Kidney glomerular epithelial cell (primary cell): ENCODE results near the gene TAC4.
A peak's percentile ranks its signal among the peaks of the same experiment; 100 is the strongest.
"Not testable (repeated sequence)": the region's sequence is repeated elsewhere in the genome, so short reads cannot be mapped to it uniquely, and the experiment has no call there.

ENCODE experiments used
- DNase-seq: peaks from one replicate; lab custom pipeline; 2025; lab: John Stamatoyannopoulos, UW

The TAC4 gene

DNA sequence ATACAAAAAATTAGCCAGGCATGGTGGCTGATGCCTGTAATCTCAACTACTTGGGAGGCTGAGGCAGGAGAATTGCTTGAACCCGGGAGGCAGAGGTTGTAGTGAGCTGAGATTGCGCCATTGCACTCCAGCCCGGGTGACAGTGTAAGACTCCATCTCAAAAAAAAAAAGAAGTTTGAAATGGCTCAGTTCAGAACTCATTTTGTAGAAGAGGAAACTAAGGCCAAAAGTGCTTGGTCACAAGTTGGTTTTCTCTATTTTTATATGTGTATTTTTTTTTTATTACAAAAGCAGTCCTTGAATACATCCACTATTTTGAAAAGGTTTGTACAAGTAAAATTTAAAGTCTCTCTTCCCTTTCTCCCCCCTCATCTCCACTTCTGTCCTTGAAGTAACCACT is 5.5 kb downstream of the TAC4 start:
- DNase-seq: no peak

DNA sequence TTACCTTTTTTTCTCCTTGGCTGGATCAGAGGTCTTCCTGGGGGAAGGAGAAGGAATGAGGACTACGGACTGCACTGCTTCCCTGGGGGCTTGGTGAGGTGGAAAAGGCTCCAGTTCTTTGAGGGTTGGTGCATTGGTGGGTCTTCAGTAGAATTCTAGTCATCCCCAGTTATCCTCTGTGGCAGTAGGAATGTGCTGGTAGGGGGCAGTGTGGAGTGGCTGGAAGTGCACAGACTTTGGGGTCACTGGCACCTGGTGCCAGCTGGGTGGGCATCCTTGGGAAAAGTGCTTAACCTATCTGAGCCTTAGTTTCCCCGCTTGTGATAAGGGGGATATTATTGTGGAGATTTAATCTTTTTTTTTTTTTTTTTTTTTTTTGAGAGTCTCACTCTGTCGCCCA is 6.3 kb downstream of the TAC4 start:
- DNase-seq: no peak

DNA sequence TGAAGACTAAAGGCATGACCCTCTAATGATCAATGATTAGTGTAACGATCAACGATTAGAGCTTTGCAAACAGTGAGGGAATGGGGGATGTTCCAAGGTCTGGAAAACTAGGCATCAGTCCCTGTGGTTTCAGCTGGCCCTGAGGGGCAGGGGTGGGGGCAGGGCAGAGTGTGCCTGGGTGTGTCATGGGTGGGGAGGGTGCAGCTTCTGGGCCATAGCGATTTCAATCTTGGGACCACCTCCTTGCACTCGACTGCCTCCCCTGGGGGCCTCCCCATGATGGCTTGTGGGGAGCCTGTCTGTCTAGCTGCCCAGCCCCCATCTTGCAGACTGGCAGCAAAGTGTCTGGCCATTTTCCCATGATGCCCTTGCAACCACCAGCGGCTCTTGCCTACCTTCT is 8.4 kb downstream of the TAC4 start:
- no peak for DNase-seq

DNA sequence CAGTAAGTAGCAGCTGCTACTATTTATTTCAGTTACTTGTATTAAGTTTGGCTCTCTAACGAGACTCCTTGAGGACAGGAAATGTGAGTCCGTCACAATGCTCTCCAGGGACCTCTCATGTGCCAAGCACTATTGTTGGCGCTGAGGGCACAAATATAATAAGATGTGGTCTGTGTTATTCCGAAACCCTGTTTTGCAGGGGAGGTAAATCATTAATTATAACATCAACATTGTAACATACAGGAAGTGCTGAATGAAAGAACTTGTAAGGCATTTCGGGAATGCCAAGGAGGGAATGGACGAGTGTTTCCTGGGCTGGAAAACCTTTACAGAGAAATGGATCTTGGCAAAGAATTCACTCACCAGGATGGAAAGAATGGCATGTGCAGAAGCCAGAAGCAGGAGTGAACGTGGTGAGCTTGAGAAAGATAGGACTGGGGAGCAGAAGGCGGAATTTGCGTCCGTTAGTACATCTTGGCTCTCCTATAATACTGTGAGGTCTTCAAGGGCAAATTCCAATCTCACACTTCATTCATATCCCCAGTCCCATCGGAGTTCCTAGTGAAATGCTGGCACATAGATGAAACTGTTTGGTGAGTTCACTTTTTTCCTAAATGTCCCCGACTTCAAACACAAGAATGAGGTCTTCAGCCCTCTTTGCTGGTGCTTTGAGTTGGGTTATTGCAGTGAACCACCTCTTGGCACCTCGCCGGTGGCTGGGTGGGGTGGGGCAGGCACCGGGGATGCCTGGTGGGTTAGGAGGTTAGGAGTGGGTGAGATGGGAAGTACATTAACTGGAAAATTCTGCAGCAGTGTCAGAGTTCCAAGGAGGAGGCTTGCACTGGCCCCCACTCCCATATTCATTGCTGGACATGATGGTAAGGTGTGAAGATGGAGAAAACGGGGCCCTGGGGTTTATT is 11.5 kb downstream of the TAC4 start:
- DNase-seq: peak; percentile 93

DNA sequence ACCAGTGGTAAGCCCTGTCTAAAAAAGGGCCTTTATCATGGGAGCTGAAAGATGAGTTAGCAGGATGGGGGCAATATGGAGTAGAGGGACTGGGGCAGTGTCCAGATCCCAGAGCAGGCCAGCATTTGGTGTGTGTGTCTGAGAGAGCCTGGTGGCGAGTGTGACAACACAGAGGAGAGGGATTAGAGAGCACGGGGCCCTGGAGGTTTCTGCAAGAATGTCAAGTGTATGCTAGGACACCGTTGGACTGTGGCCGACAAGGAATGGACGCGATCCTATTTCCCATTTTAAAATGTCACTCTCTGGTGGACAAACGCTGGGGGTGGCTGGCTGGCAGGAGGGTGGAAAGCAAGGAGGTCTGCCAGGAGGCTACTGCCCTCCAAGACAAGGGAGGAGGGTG is 12.4 kb downstream of the TAC4 start:
- no peak for DNase-seq

DNA sequence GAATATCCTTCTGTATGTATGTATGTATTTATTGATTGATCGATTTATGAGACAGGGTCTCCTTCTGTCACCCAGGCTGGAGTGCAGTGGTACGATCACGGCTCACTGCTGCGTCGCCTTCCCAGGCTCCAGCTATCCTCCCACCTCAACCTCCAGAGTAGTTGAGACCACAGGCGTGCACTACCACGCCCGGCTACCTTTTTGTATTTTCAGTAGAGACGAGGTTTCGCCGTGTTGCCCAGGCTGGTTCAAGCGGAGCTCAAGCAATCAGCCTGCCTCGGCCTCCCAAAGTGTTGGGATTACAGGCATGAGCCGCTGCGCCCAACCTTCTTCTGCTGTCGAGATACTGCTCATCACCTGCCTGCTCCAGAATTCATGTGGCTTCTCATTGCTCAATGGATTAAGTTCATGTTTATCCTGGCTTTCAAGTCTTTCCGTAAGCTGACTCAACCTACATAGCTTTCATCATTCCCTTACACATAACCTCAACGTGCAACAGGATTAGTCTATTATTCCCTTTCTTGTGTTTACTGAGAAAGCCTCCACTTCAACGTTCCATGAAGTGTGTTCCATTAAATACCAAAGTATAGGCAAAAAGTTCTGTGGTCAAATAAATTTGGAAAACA is 13.6 kb downstream of the TAC4 start:
- no peak for DNase-seq

DNA sequence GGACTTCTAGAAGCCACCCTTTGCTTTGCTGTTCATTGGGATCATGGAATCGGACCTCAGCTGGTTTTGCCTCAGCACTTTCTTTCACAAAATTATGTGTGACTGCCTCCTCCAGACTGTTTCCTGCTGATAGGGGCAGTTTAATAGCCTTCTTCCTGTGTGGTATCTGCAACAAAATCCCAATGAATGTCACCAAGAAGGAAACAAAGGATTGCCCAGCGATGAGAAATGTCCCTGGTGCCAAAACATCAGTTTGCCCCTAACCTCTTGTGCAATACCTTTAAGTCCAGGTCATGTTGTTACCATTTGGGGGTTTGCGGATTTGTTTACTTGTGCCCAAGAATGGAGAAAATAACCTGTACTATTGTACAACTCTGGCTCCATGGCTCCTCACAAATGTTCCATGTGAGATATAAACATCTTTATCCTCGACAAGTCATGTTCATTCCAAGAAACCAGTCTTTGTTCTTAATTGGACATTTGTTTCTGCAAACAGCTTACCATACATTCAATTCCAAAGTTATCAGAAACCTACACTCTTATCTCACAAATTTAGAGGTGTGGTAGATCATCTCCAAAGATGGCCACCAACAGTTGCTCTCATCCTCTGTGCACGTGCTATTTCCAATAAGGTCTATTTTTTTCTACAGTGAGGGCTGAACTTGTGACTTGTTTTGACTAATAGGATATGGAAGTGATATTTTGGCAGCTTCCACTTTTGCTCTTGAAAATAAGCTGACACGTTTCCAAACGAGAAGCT is 14.8 kb downstream of the TAC4 start:
- DNase-seq: no peak

DNA sequence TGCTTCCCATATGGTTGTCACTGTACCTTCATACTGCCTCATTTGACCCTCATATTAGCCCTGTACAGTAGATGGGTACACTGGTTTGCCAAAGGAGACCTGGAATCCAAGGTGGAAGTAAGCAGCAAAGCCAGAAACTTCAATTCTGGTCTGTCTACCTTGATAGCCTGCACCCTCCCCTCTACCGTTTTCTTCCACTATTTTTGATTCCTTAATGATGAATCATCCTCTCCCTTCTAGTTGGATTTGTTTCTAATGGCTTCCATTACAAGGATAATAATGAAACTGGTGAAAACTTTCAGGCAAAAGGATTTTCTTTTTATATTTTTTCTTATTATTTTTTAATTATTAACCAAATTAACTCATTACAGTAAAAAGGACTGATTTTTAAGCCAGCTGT is 17.3 kb downstream of the TAC4 start:
- DNase-seq: peak; percentile 48

DNA sequence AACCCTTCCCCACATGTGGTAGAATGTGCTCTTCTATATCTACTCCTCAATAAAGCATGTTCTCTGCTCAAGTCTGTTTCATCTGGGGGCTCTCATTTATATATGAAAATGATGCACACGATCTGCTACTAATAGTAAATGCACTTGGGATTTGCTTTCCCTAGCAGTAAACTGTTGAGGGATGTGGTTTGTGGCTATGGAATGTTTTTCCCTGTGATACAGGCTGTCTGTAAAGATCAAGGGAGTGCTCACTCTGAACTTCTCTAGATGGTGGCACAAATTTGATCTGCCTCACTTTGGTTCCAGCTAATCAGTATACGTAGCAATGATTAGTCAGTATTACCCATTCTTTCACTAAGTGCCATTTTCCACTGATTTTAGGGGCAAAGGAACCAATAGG is 18.8 kb downstream of the TAC4 start:
- DNase-seq: no peak

DNA sequence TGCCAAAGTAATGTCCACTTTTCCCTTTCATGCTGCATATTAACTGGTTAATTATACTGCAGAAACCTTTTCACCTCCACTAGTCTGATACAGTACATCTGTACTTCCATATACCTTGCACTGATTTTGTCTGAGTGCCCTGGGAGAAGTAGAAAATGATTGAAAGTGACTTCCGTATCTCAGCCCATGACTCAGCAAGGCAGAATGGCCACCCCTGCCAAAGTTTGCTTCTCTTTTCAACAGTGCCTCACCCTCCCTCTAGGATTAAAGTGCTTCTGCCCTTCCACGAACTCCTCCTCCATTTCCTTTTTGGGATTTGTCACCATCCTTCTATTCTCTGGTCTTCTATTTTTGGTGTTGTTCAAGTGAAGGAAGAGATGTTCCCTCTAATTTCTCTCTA is 19.5 kb downstream of the TAC4 start:
- not testable (repeated sequence) for DNase-seq

DNA sequence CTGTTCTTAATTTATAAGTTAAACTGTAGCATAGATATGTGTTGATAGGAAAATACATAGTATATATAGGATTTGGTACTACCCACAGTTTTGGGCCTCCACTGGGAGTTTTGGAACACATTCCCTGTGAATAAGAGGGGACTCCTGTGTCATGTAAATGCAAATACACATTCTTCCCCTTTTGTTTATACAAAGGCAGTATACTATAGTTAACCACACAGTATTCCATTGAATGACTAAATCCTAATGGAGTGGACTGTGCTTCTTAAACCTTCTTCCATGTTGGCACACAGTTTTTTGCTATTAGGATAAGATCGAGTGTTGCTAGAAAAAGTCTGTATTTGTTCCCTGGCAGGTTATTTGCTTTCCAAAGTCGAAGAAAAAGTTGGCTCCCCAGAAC is 22.2 kb downstream of the TAC4 start:
- no peak for DNase-seq

DNA sequence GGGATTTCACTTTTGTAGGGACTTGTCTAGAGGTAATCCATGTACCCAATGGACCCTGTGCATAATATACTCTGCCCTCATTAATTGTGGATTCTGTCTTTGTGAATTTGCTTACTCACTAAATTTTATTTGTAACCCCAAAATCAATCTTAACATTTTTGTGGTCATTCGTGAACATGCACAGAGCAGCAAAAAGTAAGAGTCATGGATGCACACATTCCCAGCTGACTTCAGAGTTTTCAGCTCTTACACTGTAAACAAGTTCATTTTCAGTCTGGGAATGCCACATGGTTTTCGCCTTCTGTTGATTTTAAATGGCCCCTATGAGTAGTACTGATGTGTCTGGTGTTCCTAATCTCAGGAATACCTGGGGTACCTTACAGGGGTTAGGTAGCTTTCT is 24.3 kb downstream of the TAC4 start:
- DNase-seq: no peak

DNA sequence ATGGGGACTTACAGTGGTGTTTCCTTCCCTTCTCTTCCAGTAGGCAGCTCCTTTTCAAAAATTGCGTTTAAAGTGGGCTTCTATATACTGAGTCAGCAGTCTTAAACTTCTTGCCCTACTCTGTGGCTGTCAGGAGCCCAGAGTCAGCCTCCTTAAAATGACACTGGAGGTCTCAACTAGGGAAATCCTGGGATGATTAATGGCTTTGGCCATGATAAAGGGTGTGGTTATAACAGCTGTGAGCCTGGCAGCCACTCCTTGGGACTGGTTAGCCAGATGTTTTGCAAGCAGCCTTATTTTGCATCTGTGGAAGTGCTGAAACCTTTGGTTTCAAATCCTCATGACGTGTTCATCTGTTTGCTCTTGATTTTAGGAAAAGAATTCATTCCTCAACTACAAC is 25.0 kb downstream of the TAC4 start:
- no peak for DNase-seq

DNA sequence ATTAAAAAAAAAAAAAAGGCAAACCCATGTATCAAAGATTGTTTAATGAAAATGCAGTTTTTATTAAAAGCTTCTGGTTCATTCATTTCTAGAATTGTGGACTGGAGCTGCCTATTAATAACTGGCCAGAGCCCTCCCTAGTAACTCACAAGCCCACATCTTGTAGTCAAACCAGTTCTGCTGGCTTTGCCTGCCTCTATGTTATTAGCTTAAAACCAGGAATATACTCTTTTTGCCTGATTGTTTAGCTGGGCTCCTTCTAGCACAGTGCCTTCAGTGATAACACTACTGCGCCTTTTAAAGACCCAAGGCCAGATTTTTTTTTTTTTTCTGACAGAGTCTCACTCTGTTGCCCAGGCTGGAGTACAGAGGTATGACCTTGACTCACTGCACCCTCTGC is 26.0 kb downstream of the TAC4 start:
- DNase-seq: no peak

DNA sequence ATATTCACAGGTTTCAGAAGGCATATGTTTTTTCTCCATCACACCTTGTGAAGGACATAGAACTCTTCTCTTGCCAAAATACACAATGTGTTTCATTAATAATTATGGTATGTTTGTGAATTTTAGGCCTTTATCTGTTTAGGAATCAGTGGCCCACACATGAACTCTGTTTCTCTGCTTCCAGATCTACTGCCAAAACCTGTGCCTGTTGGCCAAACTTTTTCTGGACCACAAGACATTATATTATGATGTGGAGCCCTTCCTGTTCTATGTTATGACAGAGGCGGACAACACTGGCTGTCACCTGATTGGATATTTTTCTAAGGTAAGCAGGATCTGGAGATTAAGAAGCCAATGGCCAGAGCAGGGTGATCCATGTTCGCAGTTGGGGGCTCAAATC is 26.4 kb downstream of the TAC4 start:
- DNase-seq: no peak

DNA sequence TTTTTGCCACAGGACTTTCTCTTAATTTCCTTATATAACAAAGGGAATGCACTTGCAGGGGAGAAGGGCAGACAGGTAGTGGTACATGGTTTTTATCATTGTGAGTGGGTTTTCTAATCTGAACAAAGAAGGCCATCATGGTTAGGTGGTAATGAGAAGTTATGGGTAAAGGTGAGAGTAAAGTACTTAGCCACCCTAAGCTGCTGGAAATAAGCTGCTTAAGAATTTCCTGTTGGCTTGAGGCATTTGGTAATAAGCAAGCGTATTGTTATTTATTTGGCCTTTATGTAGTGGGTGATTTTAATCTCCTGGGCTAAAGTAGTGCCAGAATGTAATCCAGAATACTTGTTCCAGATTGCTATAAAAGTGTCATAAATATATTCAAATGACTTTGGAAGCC is 27.1 kb downstream of the TAC4 start:
- DNase-seq: no peak

DNA sequence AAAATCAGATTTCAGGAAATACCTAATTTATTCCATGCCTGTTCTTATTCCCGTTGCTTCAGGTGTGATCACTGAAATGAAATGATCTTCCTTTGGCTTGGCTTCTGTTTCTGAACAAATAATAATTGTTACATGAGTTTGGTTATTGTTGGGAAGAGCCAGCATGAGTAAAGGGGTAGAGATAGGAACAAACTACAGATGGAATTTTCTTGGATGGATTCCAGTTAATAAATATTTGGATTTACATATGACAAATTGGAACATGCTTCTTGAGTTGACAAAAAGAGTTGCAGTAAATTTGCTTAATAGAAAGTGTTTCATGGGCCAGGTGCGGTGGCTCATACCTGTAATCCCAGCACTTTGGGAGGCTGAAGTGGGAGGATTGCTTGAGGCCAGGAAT is 28.2 kb downstream of the TAC4 start:
- DNase-seq: no peak

DNA sequence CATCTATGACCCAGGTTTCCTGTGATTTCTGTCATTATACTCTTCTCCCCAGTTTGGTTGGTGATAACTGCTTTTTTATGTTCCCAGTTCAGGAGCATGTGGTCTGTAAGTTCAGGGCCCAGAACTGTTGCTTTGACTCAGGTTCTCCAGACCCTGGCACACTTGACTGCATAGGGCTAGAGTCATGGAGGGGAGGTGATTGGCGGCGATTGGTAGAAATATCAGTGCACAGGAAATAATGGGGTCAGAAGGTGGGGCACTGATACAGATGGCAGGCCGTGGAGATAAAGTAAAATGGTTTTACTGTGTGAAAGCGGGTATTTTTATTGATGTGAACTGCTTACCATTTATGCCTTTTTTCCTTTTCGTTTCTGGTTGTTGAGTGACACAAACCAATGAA is 28.7 kb downstream of the TAC4 start:
- DNase-seq: no peak

DNA sequence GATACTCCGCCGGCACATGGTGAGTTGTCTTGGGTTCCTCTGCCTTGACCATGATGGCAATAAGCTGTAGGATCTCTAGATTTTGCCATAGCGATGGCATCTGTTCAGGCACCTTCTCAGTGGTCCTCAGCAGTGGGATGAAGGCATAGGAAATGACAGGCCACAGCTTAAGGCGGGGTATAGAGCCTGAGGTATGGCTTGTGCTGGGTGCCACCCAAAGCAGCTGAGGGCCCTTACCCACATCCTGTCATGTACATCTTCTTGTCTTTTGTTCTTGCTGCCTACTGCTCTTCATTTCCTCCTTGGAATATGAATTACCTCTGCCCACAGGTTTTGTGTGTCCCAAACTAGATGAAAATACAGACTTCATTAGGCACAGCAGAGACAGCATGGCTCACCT is 29.9 kb downstream of the TAC4 start:
- DNase-seq: no peak

DNA sequence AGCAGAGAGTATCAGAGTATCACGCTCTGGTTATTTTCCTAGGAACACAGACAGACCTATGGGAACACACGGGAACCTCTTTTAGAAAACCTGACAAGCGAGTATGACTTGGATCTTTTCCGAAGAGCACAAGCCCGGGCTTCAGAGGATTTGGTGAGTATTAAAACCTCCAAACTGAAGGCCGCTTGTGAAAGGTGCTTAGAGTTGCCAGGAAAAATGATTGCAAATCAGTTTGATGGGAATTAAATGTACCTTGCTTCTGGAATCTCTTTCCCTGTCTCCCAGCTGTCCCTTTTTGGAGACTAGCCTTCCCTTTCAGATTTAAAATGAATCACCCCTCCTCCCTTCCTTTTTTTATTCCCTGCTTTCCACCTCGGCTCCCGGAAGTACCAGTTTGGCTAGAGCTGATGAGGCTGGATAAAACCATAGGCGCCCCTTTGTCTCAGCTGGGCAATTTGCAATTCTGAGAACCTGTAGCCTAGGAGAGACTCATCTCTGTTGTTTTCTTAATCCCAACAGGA is 32.0 kb downstream of the TAC4 start:
- DNase-seq: no peak

DNA sequence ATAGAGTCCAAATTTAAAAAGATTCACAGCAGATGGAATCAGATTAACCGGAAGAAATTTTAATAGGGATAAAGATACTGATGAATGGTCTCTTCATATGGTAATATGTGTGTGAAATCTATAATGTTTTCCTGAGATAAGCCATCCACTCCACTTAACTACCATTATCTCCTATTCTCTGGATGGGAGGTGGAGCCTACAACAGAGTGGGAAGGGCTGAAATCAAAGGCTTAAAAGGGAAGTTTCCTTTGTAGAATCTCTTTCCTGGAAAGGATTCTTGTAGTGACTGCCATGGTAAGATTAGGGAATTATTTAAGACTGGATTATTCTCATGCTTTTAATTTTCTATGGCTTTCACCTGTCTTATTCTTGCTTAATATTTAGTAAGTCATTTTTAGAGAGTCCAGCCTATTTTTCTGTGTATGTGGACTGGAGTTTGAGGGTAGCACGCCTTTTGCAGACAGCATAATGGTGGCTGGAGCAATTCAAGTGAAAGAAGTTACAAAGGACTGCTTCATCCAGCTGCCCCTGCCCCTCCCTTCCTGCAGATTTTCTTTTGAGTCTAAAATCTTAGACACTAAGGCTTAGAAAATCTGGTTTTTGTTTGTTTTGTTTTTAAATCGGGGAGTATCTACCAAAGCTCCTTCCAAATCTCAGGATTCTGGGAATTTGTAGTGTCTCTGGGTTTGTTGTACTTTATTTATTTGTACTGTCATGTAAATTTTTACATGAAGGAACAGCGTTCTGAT is 32.9 kb downstream of the TAC4 start:
- DNase-seq: no peak

DNA sequence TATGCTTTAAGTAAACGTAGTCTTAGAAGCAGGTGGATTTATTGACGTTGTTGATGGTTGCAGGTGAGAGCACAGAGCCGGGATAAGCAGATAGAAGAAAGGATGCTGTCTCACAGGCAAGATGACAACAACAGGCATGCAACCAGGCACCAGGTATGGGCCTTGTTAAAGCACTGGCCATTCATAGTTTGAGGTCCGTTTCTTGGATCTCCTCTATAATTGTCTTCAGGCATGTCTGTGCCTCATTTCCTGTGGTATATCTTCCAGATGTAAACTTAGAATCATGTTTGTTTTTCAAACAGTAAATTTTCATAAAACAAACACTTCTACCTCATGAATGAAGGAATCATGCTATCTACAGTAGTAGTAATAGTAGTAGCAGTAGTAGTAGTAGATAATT is 38.8 kb downstream of the TAC4 start:
- DNase-seq: no peak
